K562 (cell line): ENCODE measurements around the gene MYO1B. TPM values are rescaled to one million over a fixed set of nuclear protein-coding genes. Genes with fewer than 3 reads are reported as not detected.

Source experiments
- ATAC-seq: fragments of 200-7000 bp; cut with Tn5 transposase; 3 replicates; pipeline ENCODE4 v1.9.1; 2020; ENCODE audit warnings: moderate library complexity
- BruUV-seq: library from RNA; stranded (reverse); fragments of 400-500 nt; replicated peaks from 2 replicates; lab custom pipeline; 2021; lab: Mats Ljungman, UMichigan
- CTCF ChIA-PET: fragments of 300-600 bp; formaldehyde crosslinking; extraction: SDS; loops from one replicate; lab custom pipeline; 2021; ENCODE audit warnings: low intra/inter-chr PET ratio; lab: Yijun Ruan, JAX
- POLR2A ChIA-PET: fragments of 300-600, 350-650 bp; sonication (Branson Sonifier 250); formaldehyde crosslinking; extraction: SDS; loops from one replicate; lab custom pipeline; 2021; ENCODE audit warnings: antibody characterized with exemption, inconsistent platforms; lab: Yijun Ruan, JAX
- DNase-seq, 4 experiments: peaks; one replicate each; pipeline versions ENCODE4 v3.0.0 to v3.0.0-alpha.2; 2011 to 2018; ENCODE audit warnings: low spot score in 3 of 4, mixed read lengths in 3 of 4; ENCODE audit errors: extremely low read depth in 1 of 4
- FAIRE-seq: peaks from 2 replicates; lab custom pipeline; 2011; peaks lifted over from hg19 to GRCh38; lab: Jason Lieb, UNC
- H2AFZ ChIP-seq: 2 replicates; pipeline ENCODE4 v1.6.0; 2011; ENCODE audit warnings: low read depth, low read length, control low read depth, inconsistent platforms
- H3K27ac ChIP-seq: fragments of 200-600 bp; 3 replicates; pipeline ENCODE4 v1.8.0; 2011; ENCODE audit warnings: low read depth, mild to moderate bottlenecking, control low read depth, inconsistent platforms, low read length, moderate library complexity, mixed read lengths; ENCODE audit errors: extremely low read depth
- H3K27me3 ChIP-seq, 2 experiments: fragments of 300-600 bp in 1 of 2; 2 replicates in 1 of 2; 3 replicates in 1 of 2; pipeline versions ENCODE4 v1.6.0 to v1.8.0; 2011; ENCODE audit warnings: inconsistent platforms in 2 of 2, low read length in 2 of 2, mild to moderate bottlenecking in 1 of 2, mixed read lengths in 1 of 2, moderate library complexity in 1 of 2; ENCODE audit not compliant: control insufficient read depth in 2 of 2, insufficient read depth in 2 of 2
- H3K36me3 ChIP-seq: fragments of 300-600 bp; 3 replicates; pipeline ENCODE4 v1.8.0; 2011; ENCODE audit warnings: mild to moderate bottlenecking, low read length, inconsistent platforms; ENCODE audit not compliant: control insufficient read depth, insufficient read depth
- H3K4me1 ChIP-seq, 2 experiments: fragments of 200-600 bp in 1 of 2; replicated peaks in 1 of 2; 2 replicates in 1 of 2; 3 replicates in 1 of 2; pipeline versions ENCODE4 v1.5.1 to v1.8.0; 2011; ENCODE audit warnings: inconsistent platforms in 2 of 2, low read length in 2 of 2, mild to moderate bottlenecking in 1 of 2, mixed read lengths in 1 of 2, moderate library complexity in 1 of 2; ENCODE audit not compliant: control insufficient read depth in 2 of 2, insufficient read depth in 2 of 2
- H3K4me2 ChIP-seq: 2 replicates; pipeline ENCODE4 v1.6.1; 2011; ENCODE audit warnings: low read length, control low read depth, inconsistent platforms, mixed read lengths; ENCODE audit not compliant: insufficient read depth
- H3K4me3 ChIP-seq: fragments of 200-600 bp; sonication (generic), shearing (Covaris generic); 2 replicates; pipeline ENCODE4 v1.5.1; 2016; ENCODE audit warnings: control low read depth, inconsistent platforms
- H3K79me2 ChIP-seq: fragments of 200-600 bp; 3 replicates; pipeline ENCODE4 v1.8.0; 2011; ENCODE audit warnings: low read length, inconsistent platforms; ENCODE audit not compliant: control insufficient read depth, insufficient read depth
- H3K9ac ChIP-seq, 2 experiments: 2 replicates each; pipeline versions ENCODE4 v1.6.0 to v1.6.1; 2011; ENCODE audit warnings: low read depth in 2 of 2, low read length in 2 of 2, control low read depth in 1 of 2, inconsistent platforms in 1 of 2, mild to moderate bottlenecking in 1 of 2, mixed read lengths in 1 of 2; ENCODE audit not compliant: insufficient read depth in 1 of 2
- H3K9me1 ChIP-seq: one replicate; pipeline ENCODE4 v1.6.0; 2011; ENCODE audit warnings: inconsistent platforms, mild to moderate bottlenecking, low read length, moderate library complexity; ENCODE audit not compliant: control insufficient read depth, insufficient read depth
- H3K9me3 ChIP-seq: replicated peaks from 2 replicates; pipeline ENCODE4 v1.5.1; 2011; ENCODE audit warnings: low read depth, low read length, inconsistent platforms; ENCODE audit not compliant: control insufficient read depth, insufficient read depth
- H4K20me1 ChIP-seq: replicated peaks from 2 replicates; pipeline ENCODE4 v1.6.1; 2011; ENCODE audit warnings: low read length, inconsistent platforms, mixed read lengths; ENCODE audit not compliant: control insufficient read depth, insufficient read depth
- BDP1 ChIP-seq: IDR thresholded peaks from 3 replicates; pipeline ENCODE4 v1.6.1; 2011; ENCODE audit not compliant: insufficient read length, insufficient read depth
- FOS ChIP-seq: IDR thresholded peaks from 3 replicates; pipeline ENCODE4 v1.6.1; 2011; ENCODE audit not compliant: insufficient read length; ENCODE audit errors: extremely low read depth
- KLF16 ChIP-seq: IDR thresholded peaks from 2 replicates; pipeline ENCODE4 v1.6.1; 2016; ENCODE audit warnings: antibody characterized with exemption
- L3MBTL2 ChIP-seq: fragments of 450-650 bp; IDR thresholded peaks from 2 replicates; pipeline ENCODE4 v1.6.1; 2016; ENCODE audit warnings: mild to moderate bottlenecking, moderate library complexity
- NFYB ChIP-seq: IDR thresholded peaks from 2 replicates; pipeline ENCODE4 v1.6.1; 2011; ENCODE audit warnings: mild to moderate bottlenecking, moderate library complexity; ENCODE audit not compliant: insufficient read length; ENCODE audit errors: extremely low read depth
- RBM25 ChIP-seq: fragments of 200-400 bp; formaldehyde crosslinking; IDR thresholded peaks from 2 replicates; pipeline ENCODE4 v1.6.1; 2018; ENCODE audit warnings: low read length, low read depth, moderate library complexity; ENCODE audit not compliant: severe bottlenecking
- RFX5 ChIP-seq: IDR thresholded peaks from 2 replicates; pipeline ENCODE4 v1.6.1; 2011; ENCODE audit warnings: low read depth, mild to moderate bottlenecking, improper control_type of control experiment, low read length
- SMARCA4 ChIP-seq: fragments of 450-650 bp; IDR thresholded peaks from 2 replicates; pipeline ENCODE4 v1.6.1; 2016
- TBL1XR1 ChIP-seq, 2 experiments: IDR thresholded peaks; 2 replicates each; pipeline ENCODE4 v1.6.1; 2012; ENCODE audit warnings: improper control_type of control experiment in 2 of 2, low read length in 2 of 2, mild to moderate bottlenecking in 1 of 2
- TCF3 ChIP-seq: sonication (generic); formaldehyde crosslinking; IDR thresholded peaks from 2 replicates; pipeline ENCODE4 v1.4.0; 2020; ENCODE audit warnings: mild to moderate bottlenecking, missing genetic modification reagents
- TRIM28 ChIP-seq: fragments of 450-650 bp; IDR thresholded peaks from 2 replicates; pipeline ENCODE4 v1.6.1; 2017
- WGBS: fragments of 100-300 bp; shearing (Covaris generic); methylation state at CpG from one replicate; pipeline ENCODE4 v1.1.6; 2016; ENCODE audit warnings: low coverage, mixed read lengths; ENCODE audit not compliant: insufficient coverage; ENCODE audit errors: missing lambda C conversion rate; 5-methylcytosine and 5-hydroxymethylcytosine counted together
- in situ Hi-C: fragments of 300-500 bp; cut with MboI; formaldehyde crosslinking; loops from 4 replicates; pipeline ENCODE4 v1.15.0; 2018; ENCODE audit warnings: inconsistent platforms, mixed read lengths
- intact Hi-C: fragments of 100-400 bp; cut with micrococcal nuclease; formaldehyde crosslinking; loops from 2 replicates; pipeline ENCODE4 v1.14.2; 2022
- polyA plus RNA-seq, 8 experiments: library from polyadenylated mRNA; depleted of rRNA in 4 of 8; stranded (reverse) in 5 of 8; unstranded in 3 of 8; fragments of >200 nt; fragmentation: Nextera tagmentation in 2 of 8; fragmentation: Illumina TruSeq in 1 of 8; extraction: Ambion mirVana in 2 of 8; extraction: Trizol in 1 of 8; gene quantifications; 2 replicates each; pipeline versions ENCODE4 v1.2.1 to v1.2.3, GENCODE V29; 2011 to 2014; ENCODE audit warnings: inconsistent platforms in 1 of 8, missing spikeins in 1 of 8
- total RNA-seq, 7 experiments: library from RNA; depleted of rRNA in 6 of 7; stranded (reverse); fragments of >200 nt in 6 of 7; fragmentation: Illumina TruSeq in 2 of 7; extraction: Trizol in 2 of 7; gene quantifications; 2 replicates each; pipeline versions ENCODE4 v1.2.1 to v1.2.3, GENCODE V29; 2011 to 2021; ENCODE audit warnings: low replicate concordance in 1 of 7

The MYO1B gene
- total and polyA plus RNA-seq, 9 of the 15 experiments (the other 6 are each of a cell fraction or from before 2014, with no cell fraction given) = 0.04 to 0.33 (median 0.20) TPM; not detected in 5

- CTCF ChIA-PET = no interaction called here
- TF ChIP-seq RBM25 = no peak
- Histone ChIP-seq H3K4me3 (no peak overlapping the region), H3K27ac (no peak overlapping the region), H3K79me2 (no peaks in the 10 kb centered on the region), H3K4me1 (no peaks in the 10 kb centered on the region), H3K36me3 (no peaks in the 10 kb centered on the region), H3K27me3 (no peaks in the 10 kb centered on the region; a peak in 1 of 5 replicates), H3K9ac (no peak overlapping the region), H3K9me3 (no peaks in the 10 kb centered on the region), H3K4me2 (no peak overlapping the region), H3K9me1 (no peaks in the 10 kb centered on the region), H2AFZ (no peak overlapping the region), H4K20me1 (no peaks in the 10 kb centered on the region)
- POLR2A ChIA-PET = no interaction called here
- DNase-seq = no peak
- BruUV-seq = no TSS peak
- ATAC-seq = no peak
- in situ Hi-C loops (no loop called here), intact Hi-C loops (no loop called here)
- FAIRE-seq = no peak
- WGBS = 3% methylated on average over 2 of the region's 2 CpGs
Measured at GRCh38 chr2:191405546-191405945, 160.3 kb downstream of the MYO1B start.

GRCh38 chr2:191410646-191411436 lies 165.6 kb downstream of the MYO1B start:
- DNase-seq (no peak), FAIRE-seq (no peak), ATAC-seq (no peak)
- H2AFZ ChIP-seq = no peak overlapping the region
- TF ChIP-seq TRIM28 = no peak
- TF ChIP-seq TBL1XR1 (IDR thresholded peaks at IDR 0.05; ENCODE audit: low read length in 2 of 2) = no peak
- no peak for TF ChIP-seq RFX5
- no peak for TF ChIP-seq FOS
- no peak for TF ChIP-seq KLF16
- TF ChIP-seq BDP1 = no peak
- TF ChIP-seq NFYB = no peak
- no peak for TF ChIP-seq TCF3 (CRISPR knock-in tag)
- no peak for TF ChIP-seq L3MBTL2
- TF ChIP-seq SMARCA4 = no peak
- CTCF ChIA-PET = no interaction called here
- WGBS = 0% methylated on average over 6 of the region's 6 CpGs
- H3K27me3 ChIP-seq = no peaks in the 10 kb centered on the region
- H3K4me1 ChIP-seq = no peaks in the 10 kb centered on the region
- intact Hi-C loops (no loop called here), in situ Hi-C loops (no loop called here)
- H3K4me2 ChIP-seq = no peak overlapping the region
- no peaks in the 10 kb centered on the region for H3K79me2 ChIP-seq
- no peaks in the 10 kb centered on the region for H3K9me1 ChIP-seq
- no TSS peak for BruUV-seq
- no peak overlapping the region for H3K27ac ChIP-seq
- no peaks in the 10 kb centered on the region for H3K9me3 ChIP-seq
- no peaks in the 10 kb centered on the region for H3K36me3 ChIP-seq
- H4K20me1 ChIP-seq = no peaks in the 10 kb centered on the region
- POLR2A ChIA-PET = no interaction called here
- no peak overlapping the region for H3K9ac ChIP-seq
- H3K4me3 ChIP-seq = no peak overlapping the region
